Tibial artery (tissue), 4 donors: ENCODE measurements around the gene WIZ.

Experiments used
- DNase-seq, 2 donors: peaks; one replicate each; pipeline ENCODE4 v3.0.0-alpha.2; 2019
- H3K27ac ChIP-seq, 2 donors: fragments of 200-600 bp; sonication (generic) in 1 of 2; 1 replicate in 1 of 2; 2 replicates in 1 of 2; pipeline ENCODE4 v1.5.1; 2018 to 2019; ENCODE audit warnings: mild to moderate bottlenecking in 1 of 2
- H3K27me3 ChIP-seq, 2 donors: fragments of 200-600 bp; sonication (generic) in 1 of 2; one replicate each; pipeline versions ENCODE4 v1.5.1 to v1.6.0; 2016 to 2019
- H3K36me3 ChIP-seq, 3 donors: fragments of 200-600 bp; sonication (generic) in 2 of 3; one replicate each; pipeline ENCODE4 v1.5.1; 2016 to 2019; ENCODE audit warnings: mild to moderate bottlenecking in 2 of 3
- H3K4me1 ChIP-seq, 4 donors: fragments of 200-600 bp; sonication (generic) in 2 of 4; 1 replicate in 3 of 4; 2 replicates in 1 of 4; pipeline ENCODE4 v1.5.1; 2016 to 2019
- H3K4me3 ChIP-seq, 2 donors: fragments of 200-600 bp; sonication (generic) in 1 of 2; 1 replicate in 1 of 2; 2 replicates in 1 of 2; pipeline ENCODE4 v1.5.1; 2018 to 2019; ENCODE audit warnings: mild to moderate bottlenecking in 2 of 2
- H3K9me3 ChIP-seq, 3 donors: fragments of 200-600 bp; sonication (generic) in 1 of 3; one replicate each; pipeline ENCODE4 v1.5.1; 2016 to 2019
- CTCF ChIP-seq, 2 experiments: fragments of 200-600 bp in 1 of 2; fragments of 450-650 bp in 1 of 2; IDR thresholded peaks; one replicate each; pipeline ENCODE4 v1.5.1; 2017 to 2019; ENCODE audit warnings: antibody characterized with exemption in 2 of 2, mild to moderate bottlenecking in 1 of 2, moderate library complexity in 1 of 2
- intact Hi-C: fragments of 100-400 bp; cut with DNase I; formaldehyde crosslinking; loops from one replicate; pipeline ENCODE4 v1.15.0; 2023; ENCODE audit warnings: low total_unique reads

Gene WIZ

GRCh38 chr19:15400521-15401396, 49.0 kb downstream of the WIZ start:
- H3K27ac ChIP-seq = peak overlapping the region in 1 of 2 donors; percentile 13
- no peak for TF ChIP-seq CTCF (IDR thresholded peaks at IDR 0.05)
- no peak overlapping the region for H3K4me3 ChIP-seq
- intact Hi-C loops = loop anchor here (10.0 kb wide), 1 partner anchor 154 kb away; no protein-coding TSS in a partner anchor
- peaks cover 54 to 80% (median 76%) of the 10 kb centered on the region in 3 donors for H3K36me3 ChIP-seq
- peak in 1 of 2 donors; percentile 55 for DNase-seq
- H3K9me3 ChIP-seq = no peaks in the 10 kb centered on the region
- H3K27me3 ChIP-seq = no peaks in the 10 kb centered on the region
- peaks cover 7 to 46% (median 36%) of the 10 kb centered on the region in 4 donors for H3K4me1 ChIP-seq

GRCh38 chr19:15399635-15400034, 50.1 kb downstream of the WIZ start:
- DNase-seq = peak in 1 of 2 donors; percentile 51
- H3K27ac ChIP-seq = no peak overlapping the region
- peaks cover 61 to 89% (median 84%) of the 10 kb centered on the region in 3 donors for H3K36me3 ChIP-seq
- peaks cover 5 to 35% (median 29%) of the 10 kb centered on the region in 4 donors for H3K4me1 ChIP-seq
- H3K27me3 ChIP-seq = no peaks in the 10 kb centered on the region
- intact Hi-C loops = loop anchor here (10.0 kb wide), 1 partner anchor 155 kb away; no protein-coding TSS in a partner anchor
- H3K9me3 ChIP-seq = no peaks in the 10 kb centered on the region
- no peak for TF ChIP-seq CTCF (IDR thresholded peaks at IDR 0.05)
- H3K4me3 ChIP-seq = no peak overlapping the region

GRCh38 chr19:15399234-15399515, 50.6 kb downstream of the WIZ start:
- peaks cover under 1 to 31% (median 25%) of the 10 kb centered on the region in 4 donors for H3K4me1 ChIP-seq
- no peak overlapping the region for H3K4me3 ChIP-seq
- DNase-seq = no peak
- peaks cover 63 to 93% (median 88%) of the 10 kb centered on the region in 3 donors for H3K36me3 ChIP-seq
- TF ChIP-seq CTCF (IDR thresholded peaks at IDR 0.05) = no peak
- intact Hi-C loops = no loop called here
- no peaks in the 10 kb centered on the region for H3K27me3 ChIP-seq
- no peak overlapping the region for H3K27ac ChIP-seq
- no peaks in the 10 kb centered on the region for H3K9me3 ChIP-seq

- Histone ChIP-seq H3K27ac (no peak overlapping the region), H3K9me3 (no peaks in the 10 kb centered on the region), H3K4me1 (peaks cover 0 to 25% (median 20%) of the 10 kb centered on the region in 4 donors), H3K4me3 (no peak overlapping the region), H3K27me3 (no peaks in the 10 kb centered on the region), H3K36me3 (peaks cover 68 to 95% (median 92%) of the 10 kb centered on the region in 3 donors)
- no peak for TF ChIP-seq CTCF (IDR thresholded peaks at IDR 0.05)
- peak in 1 of 2 donors; percentile 62 for DNase-seq
- intact Hi-C loops = no loop called here
Observed at GRCh38 chr19:15398501-15399233, 51.1 kb downstream of the WIZ start.

- H3K4me1 ChIP-seq = peaks cover 0 to 17% (median 11%) of the 10 kb centered on the region in 4 donors
- H3K4me3 ChIP-seq = no peak overlapping the region
- no peaks in the 10 kb centered on the region for H3K9me3 ChIP-seq
- no peak for TF ChIP-seq CTCF (IDR thresholded peaks at IDR 0.05)
- DNase-seq = peak in 1 of 2 donors; percentile 32
- intact Hi-C loops = no loop called here
- H3K27ac ChIP-seq = no peak overlapping the region
- peaks cover 76 to 94% (median 87%) of the 10 kb centered on the region in 3 donors for H3K36me3 ChIP-seq
- H3K27me3 ChIP-seq = no peaks in the 10 kb centered on the region
Observed at GRCh38 chr19:15397782-15398181, 52.0 kb downstream of the WIZ start.
